PC-3 (cell line): ENCODE measurements around the gene CCDC187. TPM values are rescaled to one million over a fixed set of nuclear protein-coding genes. Genes with fewer than 3 reads are reported as not detected.
A peak's percentile ranks its signal among the peaks of the same experiment; 100 is the strongest.

Experiments
- ATAC-seq: fragments of 200-7000 bp; cut with Tn5 transposase; 2 replicates; pipeline ENCODE4 v1.9.1; 2020; ENCODE audit warnings: mild to moderate bottlenecking, moderate library complexity
- BruUV-seq: library from RNA; stranded (reverse); fragments of 400-500 nt; replicated peaks from 2 replicates; lab custom pipeline; 2021; lab: Mats Ljungman, UMichigan
- CTCF ChIA-PET: fragments of 300-600 bp; sonication (Branson Sonifier 250); formaldehyde crosslinking; loops from one replicate; lab custom pipeline; 2022; ENCODE audit warnings: antibody characterized with exemption; lab: Charles Lee
- POLR2A ChIA-PET: fragments of 300-600 bp; sonication (Branson Sonifier 250); formaldehyde crosslinking; loops from one replicate; lab custom pipeline; 2022; ENCODE audit warnings: antibody characterized with exemption; ENCODE audit not compliant: unreplicated experiment; lab: Charles Lee
- DNase-seq: peaks from one replicate; pipeline ENCODE4 v3.0.0-alpha.2; 2015
- H2AFZ ChIP-seq: fragments of 300-600 bp; sonication (generic); 2 replicates; pipeline ENCODE4 v1.6.0; 2016; ENCODE audit warnings: antibody characterized with exemption, low read length
- H3F3A ChIP-seq: fragments of 300-600 bp; sonication (generic); one replicate; pipeline ENCODE4 v1.6.0; 2017; ENCODE audit warnings: antibody characterized with exemption, low read length, control low read depth, mild to moderate bottlenecking; ENCODE audit not compliant: unreplicated experiment
- H3K27ac ChIP-seq: fragments of 300-600 bp; sonication (generic); 2 replicates; pipeline ENCODE4 v1.5.1; 2016; ENCODE audit warnings: mild to moderate bottlenecking, low read length
- H3K27me3 ChIP-seq: fragments of 300-600 bp; sonication (generic); 2 replicates; pipeline ENCODE4 v1.6.1; 2016; ENCODE audit warnings: low read length, mixed read lengths
- H3K36me3 ChIP-seq: fragments of 300-600 bp; sonication (generic); 2 replicates; pipeline ENCODE4 v1.6.1; 2016; ENCODE audit warnings: low read depth, mixed run types, low read length, mixed read lengths
- H3K4me1 ChIP-seq: fragments of 300-600 bp; sonication (generic); 2 replicates; pipeline ENCODE4 v1.5.1; 2016; ENCODE audit warnings: low read length; ENCODE audit not compliant: insufficient read depth
- H3K4me2 ChIP-seq: fragments of 300-600 bp; sonication (generic); 2 replicates; pipeline ENCODE4 v1.6.0; 2016; ENCODE audit warnings: low read length
- H3K4me3 ChIP-seq: fragments of 300-600 bp; sonication (generic); 2 replicates; pipeline ENCODE4 v1.5.1; 2016; ENCODE audit warnings: mild to moderate bottlenecking, low read length, mixed read lengths
- H3K79me2 ChIP-seq: fragments of 300-600 bp; sonication (generic); 2 replicates; pipeline ENCODE4 v1.6.1; 2017; ENCODE audit warnings: low read length, mixed read lengths
- H3K9ac ChIP-seq: fragments of 300-600 bp; sonication (generic); 2 replicates; pipeline ENCODE4 v1.6.0; 2016; ENCODE audit warnings: mild to moderate bottlenecking, low read length
- H3K9me2 ChIP-seq: fragments of 300-600 bp; sonication (generic); replicated peaks from 2 replicates; pipeline ENCODE4 v1.6.1; 2016; ENCODE audit warnings: mixed run types, low read length, mixed read lengths
- H3K9me3 ChIP-seq: fragments of 300-600 bp; sonication (generic); 2 replicates; pipeline ENCODE4 v1.6.1; 2016; ENCODE audit warnings: low read length, mixed read lengths
- H4K20me1 ChIP-seq: fragments of 300-600 bp; sonication (generic); 2 replicates; pipeline ENCODE4 v1.6.1; 2016; ENCODE audit warnings: low read length, mixed read lengths
- CTCF ChIP-seq: fragments of 300-600 bp; sonication (generic); conservative IDR thresholded peaks from 2 replicates; pipeline ENCODE4 v1.5.1; 2017; ENCODE audit warnings: antibody characterized with exemption, low read depth, mild to moderate bottlenecking, low read length
- EZH2 ChIP-seq: fragments of 300-600 bp; sonication (generic); IDR thresholded peaks from one replicate; pipeline ENCODE4 v1.6.1; 2017; ENCODE audit warnings: antibody characterized with exemption, mild to moderate bottlenecking, low read length; ENCODE audit not compliant: unreplicated experiment
- EZH2phosphoT487 ChIP-seq: fragments of 300-600 bp; sonication (generic); IDR thresholded peaks from 2 replicates; pipeline ENCODE4 v1.6.1; 2018; ENCODE audit warnings: mild to moderate bottlenecking, antibody characterized with exemption, low read length, borderline replicate concordance
- intact Hi-C: fragments of 100-400 bp; cut with micrococcal nuclease; formaldehyde crosslinking; loops from 2 replicates; pipeline ENCODE4 v1.9.0; 2023
- total RNA-seq: library from RNA; depleted of rRNA; stranded (reverse); fragments of >200 nt; gene quantifications from 2 replicates; pipeline ENCODE4 v1.2.3, GENCODE V29; 2014

The CCDC187 gene
- total RNA-seq, 1 experiment from 2014 or later, result 0.04 TPM

GRCh38 chr9:136245219-136246150, 58.4 kb downstream of the CCDC187 start, which contains the start of gene QSOX2:
QSOX2 (minus strand) TSS chr9:136245812; CDS start chr9:136245803, 9 bp downstream.
- ChIA-PET POLR2A (no interaction called here), CTCF (no interaction called here)
- peak within 1 kb of the TSS; percentile 79 for H2AFZ ChIP-seq
- no peak within 1 kb of the TSS for H3K27ac ChIP-seq
- intact Hi-C loops, result loop anchor here (1.0 kb wide), 1 partner anchor 22 kb away; no protein-coding TSS in a partner anchor
- H3K79me2 ChIP-seq, result peaks cover 49% of the 10 kb centered on the region
- no peaks in the 10 kb centered on the region for H3K9me3 ChIP-seq
- H3K27me3 ChIP-seq, result no peaks in the 10 kb centered on the region
- H4K20me1 ChIP-seq, result peaks cover 14% of the 10 kb centered on the region; the same call in 1 of the 2 replicates
- no peaks in the 10 kb centered on the region for H3K36me3 ChIP-seq
- no TSS peak for BruUV-seq
- no peak for TF ChIP-seq EZH2
- TF ChIP-seq CTCF, result no peak
- TF ChIP-seq EZH2phosphoT487, result no peak
- ATAC-seq (peak; percentile 75), DNase-seq (peak; percentile 59)
- no peaks in the 10 kb centered on the region for H3F3A ChIP-seq
- no peaks in the 10 kb centered on the region for H3K9me2 ChIP-seq
- peak within 1 kb of the TSS; percentile 68 for H3K9ac ChIP-seq
- peaks cover 19% of the 10 kb centered on the region for H3K4me1 ChIP-seq
- peak within 1 kb of the TSS; percentile 98 for H3K4me2 ChIP-seq
- H3K4me3 ChIP-seq, result peak within 1 kb of the TSS; percentile 80

GRCh38 chr9:136244969-136245218, 59.0 kb downstream of the CCDC187 start:
- Histone ChIP-seq H3F3A (no peaks in the 10 kb centered on the region), H3K9me3 (no peaks in the 10 kb centered on the region), H2AFZ (no peak overlapping the region), H3K36me3 (no peaks in the 10 kb centered on the region), H3K79me2 (peaks cover 54% of the 10 kb centered on the region), H3K4me3 (peak overlapping the region; percentile 80), H3K27ac (no peak overlapping the region), H3K27me3 (no peaks in the 10 kb centered on the region), H3K4me2 (peak overlapping the region; percentile 98), H3K9ac (peak overlapping the region; percentile 68), H3K4me1 (peaks cover 19% of the 10 kb centered on the region), H4K20me1 (peaks cover 14% of the 10 kb centered on the region; the same call in 1 of the 2 replicates), H3K9me2 (no peaks in the 10 kb centered on the region)
- intact Hi-C loops, result loop anchor here (1.0 kb wide), 1 partner anchor 22 kb away; no protein-coding TSS in a partner anchor
- POLR2A ChIA-PET, result no interaction called here
- DNase-seq (no peak), ATAC-seq (no peak; the same call in 1 of the 2 replicates)
- CTCF ChIA-PET, result no interaction called here
- BruUV-seq, result no TSS peak
- TF ChIP-seq EZH2 (no peak), CTCF (no peak), EZH2phosphoT487 (no peak)
